HepG2 (cell line): ENCODE measurements around the gene EXOC6B. TPM values are rescaled to one million over a fixed set of nuclear protein-coding genes. Genes with fewer than 3 reads are reported as not detected.

Experiments
- ASH2L ChIP-seq: fragments of 300-600, 200-600 bp; sonication (generic); IDR thresholded peaks from 2 replicates; pipeline ENCODE4 v1.7.0; 2017; ENCODE audit warnings: low read depth, mild to moderate bottlenecking, moderate library complexity, mixed read lengths, low read length; ENCODE audit not compliant: insufficient read length
- CREBL2 ChIP-seq: sonication (generic); formaldehyde crosslinking; IDR thresholded peaks from 2 replicates; pipeline ENCODE4 v1.8.1; 2023; ENCODE audit warnings: missing genetic modification reagents, mild to moderate bottlenecking, borderline replicate concordance
- HMGXB4 ChIP-seq, 2 experiments: sonication (generic) in 1 of 2; formaldehyde crosslinking in 1 of 2; IDR thresholded peaks; 2 replicates each; pipeline versions ENCODE4 v1.4.0 to v1.6.1; 2018 to 2020; ENCODE audit warnings: missing genetic modification reagents in 2 of 2, borderline replicate concordance in 1 of 2, low read depth in 1 of 2, mild to moderate bottlenecking in 1 of 2, missing biosample characterization in 1 of 2
- HNRNPL ChIP-seq: fragments of 200-400 bp; formaldehyde crosslinking; IDR thresholded peaks from 2 replicates; pipeline ENCODE4 v1.6.1; 2017; ENCODE audit warnings: mild to moderate bottlenecking, low read depth, low read length
- HOXA7 ChIP-seq: sonication (generic); formaldehyde crosslinking; IDR thresholded peaks from 2 replicates; pipeline ENCODE4 v1.8.1; 2022; ENCODE audit warnings: mild to moderate bottlenecking, missing genetic modification reagents, moderate library complexity
- MAFF ChIP-seq: IDR thresholded peaks from 2 replicates; pipeline ENCODE4 v1.6.1; 2011; ENCODE audit warnings: low read depth, low read length, improper control_type of control experiment
- MIER3 ChIP-seq: IDR thresholded peaks from 2 replicates; pipeline ENCODE4 v1.6.1; 2016; ENCODE audit warnings: missing compliant biosample characterization, borderline replicate concordance
- ONECUT2 ChIP-seq: sonication (generic); formaldehyde crosslinking; IDR thresholded peaks from 2 replicates; pipeline ENCODE4 v1.4.0; 2020; ENCODE audit warnings: missing genetic modification reagents
- PHF21A ChIP-seq: sonication (generic); formaldehyde crosslinking; IDR thresholded peaks from 2 replicates; pipeline ENCODE4 v1.5.0; 2020; ENCODE audit warnings: mild to moderate bottlenecking, missing genetic modification reagents
- RXRB ChIP-seq: IDR thresholded peaks from 2 replicates; pipeline ENCODE4 v1.6.1; 2016; ENCODE audit warnings: borderline replicate concordance, missing genetic modification reagents, missing compliant biosample characterization
- ZBTB20 ChIP-seq: sonication (generic); formaldehyde crosslinking; IDR thresholded peaks from 2 replicates; pipeline ENCODE4 v1.8.1; 2023; ENCODE audit warnings: missing genetic modification reagents, low read depth, mild to moderate bottlenecking, borderline replicate concordance
- ZBTB25 ChIP-seq: IDR thresholded peaks from 2 replicates; pipeline ENCODE4 v1.6.1; 2018; ENCODE audit warnings: missing genetic modification reagents
- ZBTB7B ChIP-seq: sonication (generic); formaldehyde crosslinking; IDR thresholded peaks from 2 replicates; pipeline ENCODE4 v1.4.0; 2020; ENCODE audit warnings: missing genetic modification reagents
- ZNF549 ChIP-seq: sonication (generic); formaldehyde crosslinking; IDR thresholded peaks from 2 replicates; pipeline ENCODE4 v1.5.0; 2020; ENCODE audit warnings: missing genetic modification reagents
- ZNF614 ChIP-seq: IDR thresholded peaks from 2 replicates; pipeline ENCODE4 v1.6.1; 2018; ENCODE audit warnings: missing biosample characterization, missing genetic modification reagents, inconsistent platforms, borderline replicate concordance
- ZNF740 ChIP-seq: sonication (generic); formaldehyde crosslinking; IDR thresholded peaks from 2 replicates; pipeline ENCODE4 v1.4.0; 2020; ENCODE audit warnings: missing genetic modification reagents
- ZNF770 ChIP-seq: sonication (generic); formaldehyde crosslinking; IDR thresholded peaks from 2 replicates; pipeline ENCODE4 v1.5.0; 2020; ENCODE audit warnings: mild to moderate bottlenecking, missing genetic modification reagents
- ZNF780A ChIP-seq: sonication (generic); formaldehyde crosslinking; IDR thresholded peaks from 2 replicates; pipeline ENCODE4 v1.8.0; 2022; ENCODE audit warnings: mild to moderate bottlenecking, missing genetic modification reagents, moderate library complexity
- ZNF841 ChIP-seq: sonication (generic); formaldehyde crosslinking; IDR thresholded peaks from 2 replicates; pipeline ENCODE4 v1.8.1; 2023; ENCODE audit warnings: missing genetic modification reagents, borderline replicate concordance
- polyA plus RNA-seq, 8 experiments: library from polyadenylated mRNA; depleted of rRNA in 3 of 8; stranded (reverse) in 7 of 8; unstranded in 1 of 8; fragments of >200 nt; fragmentation: Illumina TruSeq in 4 of 8; extraction: Trizol in 4 of 8; gene quantifications; 2 replicates each; pipeline versions ENCODE4 v1.2.1 to v1.2.3, GENCODE V29; 2011 to 2016; ENCODE audit warnings: low read depth in 4 of 8, missing spikeins in 1 of 8, mixed read lengths in 1 of 8; ENCODE audit not compliant: insufficient read depth in 1 of 8
- total RNA-seq, 5 experiments: library from RNA; depleted of rRNA; stranded (reverse); fragments of >200 nt; fragmentation: Illumina TruSeq; extraction: Trizol; gene quantifications; 2 replicates each; pipeline ENCODE4 v1.2.3, GENCODE V29; 2016; ENCODE audit warnings: low read depth in 1 of 5

EXOC6B gene
- total and polyA plus RNA-seq, 2 of the 13 experiments (the other 11 are each of a cell fraction or from before 2014, with no cell fraction given) = 9.1 to 15.9 TPM

- TF ChIP-seq HMGXB4 (CRISPR knock-in tag; IDR thresholded peaks at IDR 0.05; ENCODE audit: borderline replicate concordance in 1 of 2, low read depth in 1 of 2) (peak; percentile 77 to 96), MIER3 (CRISPR knock-in tag) (peak; percentile 31; the same call in 1 of the 2 replicates), ZBTB25 (CRISPR knock-in tag) (peak; percentile 20; the same call in 1 of the 2 replicates), CREBL2 (0 out of 2 replicates have a peak, but pooled peaks have one; percentile 32), MAFF (peak; percentile 8; the same call in 1 of the 2 replicates), ZNF841 (CRISPR knock-in tag) (no peak), HOXA7 (CRISPR knock-in tag) (no peak), ZNF780A (peak; percentile 54; the same call in 1 of the 2 replicates), ZBTB20 (CRISPR knock-in tag) (peak; percentile 79; the same call in 1 of the 2 replicates), HNRNPL (peak; percentile 60; the same call in 1 of the 2 replicates), ZNF770 (CRISPR knock-in tag) (peak; percentile 82), PHF21A (CRISPR knock-in tag) (peak; percentile 79), ZNF740 (CRISPR knock-in tag) (no peak), ONECUT2 (CRISPR knock-in tag) (no peak), ZNF614 (CRISPR knock-in tag) (peak; percentile 49; the same call in 1 of the 2 replicates), ZBTB7B (CRISPR knock-in tag) (peak; percentile 66; the same call in 1 of the 2 replicates), RXRB (CRISPR knock-in tag) (peak; percentile 62; the same call in 1 of the 2 replicates), ZNF549 (no peak), ASH2L (peak; percentile 81)
Measured at GRCh38 chr2:72825257-72826155, at the start of gene EXOC6B (continued).
